ENCODE measurements around the gene PTPRF. TPM values are rescaled to one million over a fixed set of nuclear protein-coding genes. Genes with fewer than 3 reads are reported as not detected.

Gene PTPRF
- total RNA-seq, 1 donor from 2014 or later = 71.1 TPM

DNA sequence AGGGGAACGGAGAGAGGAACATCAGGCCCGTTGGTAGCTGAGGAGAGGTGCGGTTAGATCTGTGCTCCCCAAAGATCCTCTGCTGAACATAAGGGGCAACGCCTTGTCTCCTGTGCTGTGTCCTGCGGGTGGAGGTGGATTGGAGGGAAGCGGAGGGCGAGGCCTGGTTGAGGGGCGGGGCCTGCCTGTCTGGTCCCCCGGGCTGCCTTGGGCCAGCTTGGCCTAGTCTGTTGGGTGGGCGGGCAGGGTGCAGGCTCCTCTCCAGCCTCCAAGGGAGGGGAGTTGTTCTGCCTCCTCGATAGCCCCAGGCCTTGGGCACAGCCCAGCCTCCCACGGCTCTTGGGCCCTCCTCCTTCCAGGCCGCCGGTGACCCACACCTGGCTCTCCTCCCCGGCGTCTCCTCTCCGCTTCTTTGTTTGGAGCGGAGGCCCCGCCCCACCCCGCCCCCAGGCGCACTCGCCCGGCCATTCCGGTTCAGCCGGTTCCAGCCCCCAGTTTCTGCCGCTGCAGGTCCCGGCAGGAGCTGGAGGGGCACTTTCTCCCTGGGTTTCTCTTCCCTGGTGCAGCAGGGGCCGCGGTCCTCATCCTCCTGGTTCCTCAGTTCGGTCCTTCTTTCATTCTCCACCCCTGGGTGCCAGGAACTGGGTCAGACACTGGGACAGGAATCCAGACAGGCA lies 19.4 kb downstream of the PTPRF start:
- H3K4me1 Mint-ChIP-seq = peaks cover 64% of the 10 kb centered on the region
- peaks cover 2% of the 10 kb centered on the region for H3K36me3 ChIP-seq
- peak overlapping the region; percentile 76 for H3K27ac Mint-ChIP-seq
- H3K4me2 ChIP-seq = peak overlapping the region; percentile 73
- peaks cover 7% of the 10 kb centered on the region for H3K27me3 Mint-ChIP-seq (ENCODE audit: insufficient read depth, low read depth)
- H2AFZ ChIP-seq (replicated peaks) = peak overlapping the region; percentile 43
- H3K27me3 ChIP-seq = no peaks in the 10 kb centered on the region
- peak; percentile 91 for DNase-seq (ENCODE audit: low spot score)
- H3K9me3 Mint-ChIP-seq = no peaks in the 10 kb centered on the region
- peaks cover 37% of the 10 kb centered on the region for H4K20me1 ChIP-seq (ENCODE audit: low read depth)
- H3K4me1 ChIP-seq = peaks cover 52% of the 10 kb centered on the region
- H3K27ac ChIP-seq = peak overlapping the region; percentile 93
- TF ChIP-seq, protein P1, sequence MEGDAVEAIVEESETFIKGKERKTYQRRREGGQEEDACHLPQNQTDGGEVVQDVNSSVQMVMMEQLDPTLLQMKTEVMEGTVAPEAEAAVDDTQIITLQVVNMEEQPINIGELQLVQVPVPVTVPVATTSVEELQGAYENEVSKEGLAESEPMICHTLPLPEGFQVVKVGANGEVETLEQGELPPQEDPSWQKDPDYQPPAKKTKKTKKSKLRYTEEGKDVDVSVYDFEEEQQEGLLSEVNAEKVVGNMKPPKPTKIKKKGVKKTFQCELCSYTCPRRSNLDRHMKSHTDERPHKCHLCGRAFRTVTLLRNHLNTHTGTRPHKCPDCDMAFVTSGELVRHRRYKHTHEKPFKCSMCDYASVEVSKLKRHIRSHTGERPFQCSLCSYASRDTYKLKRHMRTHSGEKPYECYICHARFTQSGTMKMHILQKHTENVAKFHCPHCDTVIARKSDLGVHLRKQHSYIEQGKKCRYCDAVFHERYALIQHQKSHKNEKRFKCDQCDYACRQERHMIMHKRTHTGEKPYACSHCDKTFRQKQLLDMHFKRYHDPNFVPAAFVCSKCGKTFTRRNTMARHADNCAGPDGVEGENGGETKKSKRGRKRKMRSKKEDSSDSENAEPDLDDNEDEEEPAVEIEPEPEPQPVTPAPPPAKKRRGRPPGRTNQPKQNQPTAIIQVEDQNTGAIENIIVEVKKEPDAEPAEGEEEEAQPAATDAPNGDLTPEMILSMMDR (IDR thresholded peaks at IDR 0.05) = no peak
- TF ChIP-seq EZH2phosphoT487 (IDR thresholded peaks at IDR 0.05) = no peak
- no peak for TF ChIP-seq EZH2 (IDR thresholded peaks at IDR 0.05)
- peak overlapping the region; percentile 42 for H3K4me3 ChIP-seq
- H3F3A ChIP-seq (ENCODE audit: low read depth) = peaks cover 42% of the 10 kb centered on the region
- peak overlapping the region; percentile 79 for H3K9ac ChIP-seq
- H3K9me3 ChIP-seq (ENCODE audit: low read depth) = no peaks in the 10 kb centered on the region
- peaks cover 16% of the 10 kb centered on the region for H3K79me2 ChIP-seq (ENCODE audit: low read depth)
- peaks cover 21% of the 10 kb centered on the region for H3K36me3 Mint-ChIP-seq
- peak overlapping the region; percentile 73 for H3K4me3 Mint-ChIP-seq

DNA sequence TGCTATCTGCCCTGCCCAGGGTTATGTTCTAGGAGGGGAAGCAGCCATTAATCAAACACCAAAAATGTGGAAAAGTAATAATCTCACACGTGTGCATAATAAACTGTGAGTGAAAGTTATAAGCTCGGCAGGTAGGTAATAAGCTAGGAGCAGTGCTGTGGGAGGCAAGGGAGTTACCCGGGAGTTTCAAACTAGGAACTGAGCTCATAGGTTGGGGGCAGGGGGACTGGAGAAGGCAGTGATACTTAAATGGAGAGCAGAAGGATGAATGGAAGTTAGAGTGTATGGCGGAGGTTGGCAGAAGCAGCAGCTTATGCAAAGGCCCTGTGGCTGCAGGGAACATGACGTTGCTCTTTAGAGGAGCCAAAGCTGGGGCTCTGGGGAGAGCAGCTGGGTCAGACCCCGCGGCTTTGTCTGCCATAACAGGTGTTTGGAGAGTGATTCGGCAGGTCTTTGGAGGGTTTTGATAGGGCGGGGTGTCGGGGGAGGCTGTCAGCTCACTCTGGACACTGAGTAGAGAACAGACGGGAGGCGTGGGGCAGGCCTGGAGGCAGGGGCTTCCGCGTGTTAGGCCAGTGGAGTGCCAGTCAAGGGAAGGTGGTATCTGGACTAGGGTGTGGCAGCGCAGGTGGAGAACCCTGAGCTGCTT lies 20.0 kb downstream of the PTPRF start:
- peak overlapping the region; percentile 42 for H3K4me3 ChIP-seq
- peaks cover 39% of the 10 kb centered on the region for H3F3A ChIP-seq (ENCODE audit: low read depth)
- peaks cover 16% of the 10 kb centered on the region for H3K79me2 ChIP-seq (ENCODE audit: low read depth)
- peaks cover 6% of the 10 kb centered on the region for H3K36me3 ChIP-seq
- H3K4me2 ChIP-seq = peak overlapping the region; percentile 73
- no peak for DNase-seq (ENCODE audit: low spot score)
- Mint-ChIP-seq H3K9me3 (no peaks in the 10 kb centered on the region), H3K36me3 (peaks cover 18% of the 10 kb centered on the region), H3K4me1 (peaks cover 58% of the 10 kb centered on the region), H3K4me3 (peak overlapping the region; percentile 73), H3K27ac (peak overlapping the region; percentile 76), H3K27me3 (ENCODE audit: insufficient read depth, low read depth) (peaks cover 7% of the 10 kb centered on the region)
- H3K9me3 ChIP-seq (ENCODE audit: low read depth) = no peaks in the 10 kb centered on the region
- peak overlapping the region; percentile 93 for H3K27ac ChIP-seq
- peak overlapping the region; percentile 79 for H3K9ac ChIP-seq
- no peaks in the 10 kb centered on the region for H3K27me3 ChIP-seq
- H4K20me1 ChIP-seq (ENCODE audit: low read depth) = peaks cover 33% of the 10 kb centered on the region
- H2AFZ ChIP-seq (replicated peaks) = peak overlapping the region; percentile 43
- TF ChIP-seq EZH2phosphoT487 (IDR thresholded peaks at IDR 0.05) = no peak
- TF ChIP-seq, protein P1 (IDR thresholded peaks at IDR 0.05) = no peak
- TF ChIP-seq EZH2 (IDR thresholded peaks at IDR 0.05) = no peak
- peaks cover 46% of the 10 kb centered on the region for H3K4me1 ChIP-seq

DNA sequence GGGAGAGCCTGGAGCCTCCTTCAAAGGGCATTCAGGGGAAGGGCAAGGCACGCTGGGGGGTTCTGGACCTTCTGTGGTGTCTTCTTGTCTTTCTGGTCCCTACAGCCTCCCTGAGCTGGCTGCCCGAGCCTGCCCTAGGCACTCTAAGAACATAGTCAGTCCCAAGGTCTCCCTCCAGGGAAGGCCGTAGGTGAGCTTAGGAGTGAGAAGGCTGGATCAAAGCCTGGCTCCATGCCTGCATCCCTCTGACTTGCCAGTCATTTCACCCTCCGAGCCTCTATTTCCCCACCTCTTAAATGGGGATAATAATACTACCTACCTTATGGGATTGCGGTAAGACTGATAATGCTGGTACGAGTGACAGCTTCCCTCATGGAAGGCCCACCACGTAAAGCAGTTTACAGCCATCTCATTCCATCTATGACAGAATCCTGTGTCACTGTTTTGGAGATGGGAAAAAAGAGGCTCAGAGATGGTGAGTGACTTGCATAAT lies 20.8 kb downstream of the PTPRF start:
- H3K36me3 ChIP-seq = peaks cover 9% of the 10 kb centered on the region
- no peak overlapping the region for H3K4me2 ChIP-seq
- Mint-ChIP-seq H3K27ac (no peak overlapping the region), H3K27me3 (ENCODE audit: insufficient read depth, low read depth) (peaks cover 7% of the 10 kb centered on the region), H3K4me3 (no peak overlapping the region), H3K36me3 (peaks cover 22% of the 10 kb centered on the region), H3K9me3 (no peaks in the 10 kb centered on the region), H3K4me1 (peaks cover 51% of the 10 kb centered on the region)
- H3K27me3 ChIP-seq = no peaks in the 10 kb centered on the region
- H3K27ac ChIP-seq = no peak overlapping the region
- peaks cover 32% of the 10 kb centered on the region for H4K20me1 ChIP-seq (ENCODE audit: low read depth)
- peaks cover 40% of the 10 kb centered on the region for H3K4me1 ChIP-seq
- H3K79me2 ChIP-seq (ENCODE audit: low read depth) = peaks cover 16% of the 10 kb centered on the region
- no peak for DNase-seq (ENCODE audit: low spot score)
- no peak overlapping the region for H3K4me3 ChIP-seq
- peaks cover 39% of the 10 kb centered on the region for H3F3A ChIP-seq (ENCODE audit: low read depth)
- no peak overlapping the region for H3K9ac ChIP-seq
- H3K9me3 ChIP-seq (ENCODE audit: low read depth) = no peaks in the 10 kb centered on the region
- TF ChIP-seq, protein P1 (IDR thresholded peaks at IDR 0.05) = no peak
- TF ChIP-seq EZH2phosphoT487 (IDR thresholded peaks at IDR 0.05) (no peak), EZH2 (IDR thresholded peaks at IDR 0.05) (no peak)
- no peak overlapping the region for H2AFZ ChIP-seq (replicated peaks)
